Mesenchymal stem cell (in vitro differentiated cells and primary cell): ENCODE results near the gene CCDC24.
A peak's percentile ranks its signal among the peaks of the same experiment; 100 is the strongest.

Experiments used
- DNase-seq: peaks from one replicate; pipeline ENCODE4 v3.0.0-alpha.2; 2013
- H2AFZ ChIP-seq: one replicate; pipeline ENCODE4 v1.6.1; 2013; ENCODE audit warnings: low read depth, mild to moderate bottlenecking, control low read depth, inconsistent platforms, low read length, moderate library complexity
- H2AK5ac ChIP-seq: 2 replicates; pipeline ENCODE4 v1.6.1; 2013; ENCODE audit warnings: low read length, moderate library complexity, mild to moderate bottlenecking, inconsistent platforms; ENCODE audit not compliant: severe bottlenecking
- H2BK120ac ChIP-seq: one replicate; pipeline ENCODE4 v1.6.1; 2013; ENCODE audit warnings: low read depth, mild to moderate bottlenecking, inconsistent platforms, low read length, moderate library complexity
- H2BK12ac ChIP-seq, 2 experiments: one replicate each; pipeline ENCODE4 v1.6.1; 2013; ENCODE audit warnings: inconsistent platforms in 2 of 2, low read length in 2 of 2, mild to moderate bottlenecking in 2 of 2, moderate library complexity in 2 of 2, control low read depth in 1 of 2
- H2BK15ac ChIP-seq: one replicate; pipeline ENCODE4 v1.6.1; 2013; ENCODE audit warnings: mild to moderate bottlenecking, low read depth, inconsistent platforms; ENCODE audit not compliant: poor library complexity, severe bottlenecking
- H2BK5ac ChIP-seq: 2 replicates; pipeline ENCODE4 v1.6.1; 2013; ENCODE audit warnings: low read depth, mild to moderate bottlenecking, low read length, control low read depth, inconsistent platforms; ENCODE audit not compliant: poor library complexity, severe bottlenecking
- H3K14ac ChIP-seq, 2 experiments: one replicate each; pipeline ENCODE4 v1.6.1; 2013; ENCODE audit warnings: inconsistent platforms in 2 of 2, low read length in 2 of 2, control low read depth in 1 of 2, mild to moderate bottlenecking in 1 of 2, moderate library complexity in 1 of 2
- H3K18ac ChIP-seq, 2 experiments: one replicate each; pipeline ENCODE4 v1.6.1; 2013; ENCODE audit warnings: inconsistent platforms in 2 of 2, low read length in 2 of 2, control low read depth in 1 of 2, low read depth in 1 of 2, mild to moderate bottlenecking in 1 of 2
- H3K23ac ChIP-seq, 2 experiments: one replicate each; pipeline ENCODE4 v1.6.1; 2013; ENCODE audit warnings: inconsistent platforms in 2 of 2, low read length in 2 of 2, mild to moderate bottlenecking in 2 of 2, moderate library complexity in 2 of 2, control low read depth in 1 of 2
- H3K27ac ChIP-seq: 2 replicates; pipeline ENCODE4 v1.5.1; 2013; ENCODE audit warnings: mild to moderate bottlenecking, moderate library complexity, low read length, control low read depth, inconsistent platforms; ENCODE audit not compliant: poor library complexity, severe bottlenecking
- H3K27me3 ChIP-seq, 2 experiments: 2 replicates each; pipeline versions ENCODE4 v1.6.1 to v1.7.0; 2013; ENCODE audit warnings: low read length in 2 of 2, mild to moderate bottlenecking in 2 of 2, moderate library complexity in 2 of 2, control low read depth in 1 of 2, inconsistent platforms in 1 of 2; ENCODE audit not compliant: control insufficient read depth in 1 of 2, insufficient read depth in 1 of 2
- H3K36me3 ChIP-seq, 2 experiments: 2 replicates each; pipeline versions ENCODE4 v1.6.1 to v1.7.0; 2013; ENCODE audit warnings: low read length in 2 of 2, control low read depth in 1 of 2, inconsistent platforms in 1 of 2, low read depth in 1 of 2, mild to moderate bottlenecking in 1 of 2; ENCODE audit not compliant: insufficient read depth in 2 of 2, control insufficient read depth in 1 of 2
- H3K4ac ChIP-seq, 2 experiments: one replicate each; pipeline ENCODE4 v1.6.1; 2013; ENCODE audit warnings: inconsistent platforms in 2 of 2, low read length in 2 of 2, mild to moderate bottlenecking in 2 of 2, moderate library complexity in 2 of 2, control low read depth in 1 of 2, low read depth in 1 of 2
- H3K4me1 ChIP-seq: 2 replicates; pipeline ENCODE4 v1.6.1; 2013; ENCODE audit warnings: low read depth, low read length, control low read depth; ENCODE audit not compliant: control insufficient read depth, insufficient read depth
- H3K4me2 ChIP-seq: 2 replicates; pipeline ENCODE4 v1.6.1; 2013; ENCODE audit warnings: low read length, mild to moderate bottlenecking, inconsistent platforms; ENCODE audit not compliant: poor library complexity, severe bottlenecking
- H3K4me3 ChIP-seq, 2 experiments: 2 replicates each; pipeline versions ENCODE4 v1.5.1 to v1.7.0; 2013; ENCODE audit warnings: low read length in 2 of 2, mild to moderate bottlenecking in 2 of 2, control low read depth in 1 of 2, low read depth in 1 of 2; ENCODE audit not compliant: insufficient read depth in 1 of 2
- H3K79me1 ChIP-seq: replicated peaks from 2 replicates; pipeline ENCODE4 v1.6.1; 2013; ENCODE audit warnings: mild to moderate bottlenecking, control low read depth, low read length, inconsistent platforms; ENCODE audit not compliant: poor library complexity, severe bottlenecking
- H3K9ac ChIP-seq: 2 replicates; pipeline ENCODE4 v1.7.0; 2013; ENCODE audit warnings: mild to moderate bottlenecking, low read length, moderate library complexity
- H3K9me3 ChIP-seq: 2 replicates; pipeline ENCODE4 v1.7.0; 2013; ENCODE audit warnings: mild to moderate bottlenecking, low read length; ENCODE audit not compliant: control insufficient read depth
- H4K8ac ChIP-seq: one replicate; pipeline ENCODE4 v1.6.1; 2013; ENCODE audit warnings: inconsistent platforms, mild to moderate bottlenecking, low read length, moderate library complexity
- H4K91ac ChIP-seq: one replicate; pipeline ENCODE4 v1.6.1; 2013; ENCODE audit warnings: mild to moderate bottlenecking, low read length, inconsistent platforms
- WGBS: methylation state at CpG from one replicate; pipeline ENCODE4 v1.1.7; 2013; ENCODE audit warnings: mixed read lengths; 5-methylcytosine and 5-hydroxymethylcytosine counted together

The CCDC24 gene

GRCh38 chr1:43960798-43961197, 30.6 kb upstream of the CCDC24 start:
- 93% methylated on average over 8 of the region's 8 CpGs for WGBS
- no peak overlapping the region for H3K18ac ChIP-seq
- DNase-seq = no peak

GRCh38 chr1:43961692-43962091, 29.7 kb upstream of the CCDC24 start:
- Histone ChIP-seq H3K79me1 (peaks cover 3% of the 10 kb centered on the region), H3K4me3 (no peak overlapping the region), H3K4me2 (no peak overlapping the region), H3K14ac (no peak overlapping the region), H3K27me3 (no peaks in the 10 kb centered on the region), H2AFZ (no peak overlapping the region), H2BK5ac (no peak overlapping the region), H3K36me3 (peaks cover 73 to 97% of the 10 kb centered on the region in 2 experiments), H2BK120ac (no peak overlapping the region), H4K91ac (no peak overlapping the region), H4K8ac (no peak overlapping the region), H3K9ac (no peak overlapping the region), H2BK12ac (no peak overlapping the region), H2BK15ac (no peak overlapping the region), H3K9me3 (no peaks in the 10 kb centered on the region), H3K23ac (no peak overlapping the region), H3K4me1 (no peaks in the 10 kb centered on the region), H3K27ac (no peak overlapping the region), H3K18ac (no peak overlapping the region), H3K4ac (no peak overlapping the region), H2AK5ac (no peak overlapping the region)
- WGBS = 89% methylated on average over 3 of the region's 3 CpGs
- DNase-seq = no peak

More at GRCh38 chr1:43960798-43961197, 30.6 kb upstream of the CCDC24 start:
- Histone ChIP-seq H3K36me3 (peaks cover 71 to 96% of the 10 kb centered on the region in 2 experiments), H3K9ac (no peak overlapping the region), H3K27me3 (no peaks in the 10 kb centered on the region), H2BK120ac (no peak overlapping the region), H3K4me3 (peak overlapping the region in 1 of 2 experiments; percentile 20), H3K79me1 (peaks cover 8% of the 10 kb centered on the region), H2BK15ac (no peak overlapping the region), H3K9me3 (no peaks in the 10 kb centered on the region), H2AK5ac (no peak overlapping the region), H2AFZ (no peak overlapping the region), H3K23ac (no peak overlapping the region), H3K4me2 (no peak overlapping the region), H3K4ac (no peak overlapping the region), H2BK5ac (no peak overlapping the region), H4K8ac (no peak overlapping the region), H3K14ac (no peak overlapping the region), H3K4me1 (no peaks in the 10 kb centered on the region), H4K91ac (no peak overlapping the region), H2BK12ac (no peak overlapping the region), H3K27ac (no peak overlapping the region)

GRCh38 chr1:43962324-43962723, 29.1 kb upstream of the CCDC24 start:
- no peak overlapping the region for H2AK5ac ChIP-seq
- H3K27me3 ChIP-seq = no peaks in the 10 kb centered on the region
- H4K8ac ChIP-seq = no peak overlapping the region
- no peak overlapping the region for H2BK120ac ChIP-seq
- 80% methylated on average over 2 of the region's 2 CpGs for WGBS
- H3K36me3 ChIP-seq = peaks cover 73 to 96% of the 10 kb centered on the region in 2 experiments
- H3K9ac ChIP-seq = no peak overlapping the region
- no peak overlapping the region for H4K91ac ChIP-seq
- no peak overlapping the region for H3K23ac ChIP-seq
- no peak overlapping the region for H2BK5ac ChIP-seq
- peaks cover 2% of the 10 kb centered on the region for H3K79me1 ChIP-seq
- no peak overlapping the region for H3K14ac ChIP-seq
- H3K4me3 ChIP-seq = no peak overlapping the region
- H3K4me1 ChIP-seq = no peaks in the 10 kb centered on the region
- no peak for DNase-seq
- H3K4ac ChIP-seq = no peak overlapping the region
- no peak overlapping the region for H2BK12ac ChIP-seq
- H3K27ac ChIP-seq = no peak overlapping the region
- H3K18ac ChIP-seq = no peak overlapping the region
- H2BK15ac ChIP-seq = no peak overlapping the region
- no peaks in the 10 kb centered on the region for H3K9me3 ChIP-seq
- no peak overlapping the region for H3K4me2 ChIP-seq
- H2AFZ ChIP-seq = no peak overlapping the region

- Histone ChIP-seq H3K14ac (no peak overlapping the region), H3K4me2 (no peak overlapping the region), H3K36me3 (peaks cover 71 to 95% of the 10 kb centered on the region in 2 experiments), H3K27me3 (no peaks in the 10 kb centered on the region), H4K91ac (no peak overlapping the region), H3K27ac (no peak overlapping the region), H2BK15ac (no peak overlapping the region), H2AFZ (no peak overlapping the region), H3K18ac (no peak overlapping the region), H2BK5ac (no peak overlapping the region), H3K23ac (no peak overlapping the region), H3K9me3 (no peaks in the 10 kb centered on the region), H3K4ac (no peak overlapping the region), H3K79me1 (peaks cover 2% of the 10 kb centered on the region), H2BK120ac (no peak overlapping the region), H3K4me3 (no peak overlapping the region), H2BK12ac (no peak overlapping the region), H3K4me1 (no peaks in the 10 kb centered on the region), H3K9ac (no peak overlapping the region), H4K8ac (no peak overlapping the region), H2AK5ac (no peak overlapping the region)
- DNase-seq = no peak
- WGBS = 95% methylated on average over 3 of the region's 3 CpGs
Observed at GRCh38 chr1:43963006-43963405, 28.4 kb upstream of the CCDC24 start.
